NCI-H1092 (cell line): ENCODE measurements around the gene EPS8L3.

Experiments
- DNase-seq: peaks from one replicate; lab custom pipeline; 2025; lab: John Stamatoyannopoulos, UW

EPS8L3 gene

DNA sequence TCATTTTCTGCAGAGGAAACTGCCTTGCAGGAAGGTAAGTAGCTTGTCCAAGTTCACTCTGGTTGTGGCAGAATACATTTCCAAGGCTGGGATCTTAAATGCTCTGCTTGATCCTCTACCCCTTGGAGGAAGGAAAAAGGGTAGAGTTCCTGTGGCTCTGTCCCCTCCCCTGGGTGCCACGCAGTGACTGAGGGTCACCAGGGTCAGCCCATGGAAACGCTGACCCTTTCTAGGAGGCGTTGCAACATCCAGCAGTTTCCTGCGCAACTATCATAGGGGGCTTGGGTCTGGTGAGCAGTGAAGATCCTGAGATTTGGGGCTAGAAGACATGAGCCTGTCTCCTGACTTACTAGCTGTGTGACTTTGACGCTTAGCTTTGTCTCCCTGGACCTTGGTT is 29.4 kb upstream of the EPS8L3 start:
- DNase-seq, result no peak

DNA sequence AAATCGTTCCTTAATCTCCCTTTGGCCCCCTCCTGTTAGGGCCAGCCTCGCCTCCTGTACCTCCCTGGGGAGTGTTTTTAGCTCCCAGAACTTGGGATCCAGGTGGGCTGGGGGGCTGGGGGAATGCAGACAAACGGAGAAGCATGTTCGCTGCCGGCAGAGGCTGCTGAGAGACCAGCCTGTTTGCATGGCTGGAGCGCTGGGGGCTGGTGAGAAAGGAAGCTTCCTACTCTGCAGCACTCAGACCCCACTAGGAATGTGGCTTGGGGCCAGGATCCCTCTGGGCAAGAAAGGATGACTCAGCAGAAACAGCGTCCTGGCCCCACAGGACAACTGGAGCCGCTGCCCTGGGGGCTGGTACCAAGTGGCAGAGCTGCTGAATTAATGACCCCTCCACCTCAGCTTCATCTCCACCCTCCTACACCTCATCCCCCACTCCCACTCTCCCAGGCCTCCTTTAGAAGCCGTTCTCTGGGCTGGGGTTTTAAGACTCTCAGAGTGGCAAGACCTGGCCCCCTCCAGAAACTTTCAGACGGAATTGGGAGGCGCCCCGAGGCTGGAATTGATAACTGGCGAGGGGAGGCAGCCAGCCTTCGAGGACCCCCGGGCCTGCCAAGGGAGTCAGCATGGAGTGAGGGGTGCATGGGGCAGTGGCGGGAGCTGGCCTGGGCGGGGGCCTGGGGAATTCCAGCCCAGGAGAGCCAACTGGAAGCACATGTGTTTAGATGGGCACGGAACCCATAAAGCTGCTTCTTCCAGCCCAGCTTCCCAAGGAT is 28.5 kb upstream of the EPS8L3 start:
- DNase-seq, result peak; percentile 49

DNA sequence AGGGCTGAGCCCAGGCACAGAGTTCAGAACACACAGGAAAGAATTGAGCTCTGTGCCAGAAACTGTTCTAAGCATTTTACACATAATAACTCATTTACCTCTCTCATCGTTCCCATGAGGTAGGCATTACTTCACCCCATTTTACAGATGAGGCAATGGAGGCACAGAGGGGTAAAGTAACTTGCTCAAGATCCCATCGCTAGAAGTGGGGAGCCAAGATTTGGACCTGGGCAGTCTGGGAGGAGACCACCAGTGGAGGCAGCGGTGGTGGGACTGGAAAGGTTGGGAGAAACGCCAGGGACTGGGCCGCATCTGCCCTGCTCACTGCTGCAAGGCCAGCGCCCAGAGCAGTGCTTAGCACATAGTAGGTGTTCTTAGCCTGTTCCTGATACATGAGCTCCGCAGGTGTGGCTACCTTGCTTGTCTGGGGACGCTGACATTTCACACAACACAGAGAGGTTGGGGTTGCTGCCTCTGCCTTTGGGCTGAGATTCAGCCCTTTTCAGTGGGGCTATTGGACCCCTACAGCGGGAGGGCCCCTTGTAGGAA is 27.8 kb upstream of the EPS8L3 start:
- no peak for DNase-seq

DNA sequence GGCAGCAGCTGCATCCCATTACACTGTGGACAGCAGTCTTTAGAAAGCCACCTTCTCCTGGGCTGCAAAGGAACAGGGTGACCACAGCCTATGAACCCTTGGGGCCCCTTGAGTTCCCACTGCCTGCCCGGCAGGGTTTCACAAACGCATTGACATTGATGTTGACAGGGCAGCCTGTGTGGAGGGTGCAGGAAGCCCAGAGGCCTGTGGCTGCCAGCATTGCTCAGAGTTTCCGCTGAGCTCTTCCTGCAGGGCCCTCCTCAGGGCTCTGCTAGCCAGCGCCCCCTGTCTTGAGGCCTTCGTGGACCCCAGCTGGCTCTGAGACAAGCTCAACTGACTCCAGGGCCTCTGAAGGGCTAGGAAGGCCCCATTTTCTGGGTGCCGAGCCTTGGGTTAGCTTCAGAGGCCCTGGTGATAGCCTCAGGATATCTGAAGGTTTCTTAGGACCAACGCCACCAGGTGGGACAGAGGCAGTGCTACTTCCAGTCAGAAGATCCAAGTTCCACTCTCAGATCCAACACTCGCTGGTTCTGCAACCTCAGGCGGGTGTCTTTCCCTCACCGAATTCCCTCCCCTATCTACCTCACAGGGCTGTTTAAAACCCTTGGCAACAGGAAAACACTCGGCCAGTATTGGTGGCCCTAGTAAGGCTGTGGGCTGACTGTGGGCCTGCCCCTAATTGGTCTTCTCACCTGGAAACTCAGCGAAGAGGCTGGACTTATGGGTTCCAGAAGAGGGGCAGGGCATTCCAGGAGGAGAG is 27.2 kb upstream of the EPS8L3 start:
- DNase-seq, result no peak

DNA sequence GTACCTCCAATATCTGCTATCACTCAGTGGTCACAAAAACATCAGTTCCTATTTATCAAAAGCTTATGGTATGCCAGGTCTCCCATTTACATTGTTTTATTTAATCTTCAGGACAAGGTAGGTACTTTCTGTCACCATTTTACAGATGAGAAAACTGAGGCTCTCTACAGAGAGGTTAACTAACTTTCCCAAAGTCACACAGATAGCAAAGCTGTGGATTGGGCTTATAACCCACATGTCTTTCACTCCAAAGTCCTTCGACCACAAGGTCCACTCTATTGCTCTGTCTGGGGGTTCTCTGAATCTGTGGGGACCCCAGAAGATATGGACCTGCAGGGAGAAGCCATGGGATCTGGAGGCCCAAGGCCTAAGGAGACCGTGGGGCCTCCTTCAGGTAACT is 26.6 kb upstream of the EPS8L3 start:
- no peak for DNase-seq

DNA sequence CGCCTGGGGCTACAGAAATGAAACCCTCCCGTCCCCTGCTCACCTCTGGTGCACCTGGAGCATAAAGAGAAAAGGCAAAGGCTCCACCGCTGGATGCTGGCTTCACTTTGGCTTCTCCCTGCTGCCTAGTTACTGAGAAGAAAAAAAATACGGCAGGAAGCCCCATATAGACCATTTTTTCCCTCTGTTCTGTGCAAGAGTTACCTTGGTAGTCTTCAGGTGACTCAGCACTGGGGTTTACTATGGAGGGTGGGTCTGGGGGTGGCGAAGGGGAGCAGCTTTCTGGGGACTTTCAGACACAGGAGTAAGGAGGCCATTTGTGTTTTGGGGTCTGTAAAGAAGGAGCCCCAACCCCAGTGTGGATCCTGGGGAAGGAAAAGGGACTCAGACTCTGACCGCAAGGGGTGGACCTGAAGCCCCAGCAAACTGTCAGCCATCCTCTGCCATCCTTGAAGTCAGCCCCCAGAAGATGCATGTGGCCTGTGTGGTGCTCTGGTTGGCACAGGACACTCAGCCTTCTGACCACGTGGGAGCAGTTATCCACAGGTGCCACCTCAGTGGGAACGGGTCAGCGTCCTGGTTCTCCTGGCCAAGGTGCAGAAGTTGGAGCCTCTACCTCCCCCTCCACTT is 25.9 kb upstream of the EPS8L3 start:
- no peak for DNase-seq

DNA sequence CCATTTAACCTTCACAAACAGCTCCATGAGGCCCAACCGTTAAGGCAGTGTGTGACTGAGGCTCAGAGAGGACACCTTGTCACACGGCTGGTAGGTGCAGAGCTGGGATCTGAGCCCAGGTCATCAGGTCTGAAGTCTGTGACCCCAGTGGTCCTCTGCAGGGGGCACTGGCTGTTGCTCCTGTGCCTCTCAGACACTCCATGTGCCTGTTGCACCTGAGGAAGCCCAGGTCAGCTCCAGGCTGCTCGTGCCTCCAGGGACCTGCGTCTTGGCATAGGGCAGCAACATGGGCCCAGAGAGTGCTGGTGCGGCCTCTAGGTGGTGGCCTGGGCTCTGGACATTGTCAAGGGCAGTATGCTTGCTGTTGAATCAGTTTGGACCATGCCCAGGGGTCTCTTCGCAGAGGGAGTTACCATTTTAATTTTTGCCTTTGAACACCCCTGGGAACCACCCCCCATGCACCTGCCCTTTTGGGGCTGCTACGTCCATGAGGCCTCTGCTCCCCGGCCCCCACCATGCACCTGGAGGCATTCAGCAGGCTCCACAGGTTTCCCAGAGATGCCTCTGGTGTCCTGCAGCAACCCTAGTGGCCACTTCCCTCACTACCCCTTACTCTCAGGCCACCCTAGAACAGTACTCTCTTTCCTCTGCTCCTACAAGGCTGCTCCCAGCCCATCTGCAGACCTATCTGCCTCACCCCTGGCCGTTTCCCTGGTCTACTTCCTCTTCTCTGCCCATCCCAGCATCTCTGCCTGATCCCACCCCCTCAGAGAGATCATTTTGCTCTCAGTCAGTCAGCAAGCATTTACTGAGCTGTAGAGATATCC is 25.2 kb upstream of the EPS8L3 start:
- DNase-seq, result no peak

DNA sequence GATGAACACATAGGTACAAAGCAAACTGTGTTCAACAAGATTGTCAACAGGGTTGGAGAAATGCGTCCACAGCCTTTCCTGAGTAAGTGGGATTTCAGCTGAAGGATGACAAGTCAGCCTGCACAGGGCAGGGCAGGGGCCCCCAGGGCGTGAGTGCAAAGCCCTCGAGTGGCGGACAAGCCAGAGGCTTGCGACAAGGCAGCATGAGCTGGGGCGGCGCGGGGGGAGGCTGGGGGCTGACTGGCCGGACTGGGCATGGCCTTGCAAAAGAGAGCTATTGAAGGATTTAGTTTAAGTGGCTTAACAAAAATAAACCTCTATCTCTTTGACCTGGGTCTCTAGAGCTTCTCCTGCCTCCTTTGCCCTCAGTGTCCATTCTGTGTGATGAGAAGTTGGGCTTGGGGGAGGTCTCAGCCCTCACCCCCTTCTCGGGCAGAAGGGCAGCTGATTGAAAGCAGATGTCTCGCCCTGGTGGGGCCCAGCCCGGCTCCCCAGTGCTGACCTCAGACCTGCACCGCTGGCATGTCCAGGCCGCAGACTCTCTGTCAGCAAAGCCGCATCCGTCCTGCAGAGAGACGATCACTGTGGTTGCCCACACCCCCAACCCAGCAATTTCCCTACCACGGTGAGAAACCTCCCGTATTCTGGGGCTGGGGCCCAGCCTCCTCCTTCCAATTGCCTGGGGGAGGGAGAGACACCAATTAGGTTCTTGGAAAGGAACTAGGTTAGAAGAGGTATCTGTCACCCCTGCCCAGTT is 24.3 kb upstream of the EPS8L3 start:
- DNase-seq, result no peak

DNA sequence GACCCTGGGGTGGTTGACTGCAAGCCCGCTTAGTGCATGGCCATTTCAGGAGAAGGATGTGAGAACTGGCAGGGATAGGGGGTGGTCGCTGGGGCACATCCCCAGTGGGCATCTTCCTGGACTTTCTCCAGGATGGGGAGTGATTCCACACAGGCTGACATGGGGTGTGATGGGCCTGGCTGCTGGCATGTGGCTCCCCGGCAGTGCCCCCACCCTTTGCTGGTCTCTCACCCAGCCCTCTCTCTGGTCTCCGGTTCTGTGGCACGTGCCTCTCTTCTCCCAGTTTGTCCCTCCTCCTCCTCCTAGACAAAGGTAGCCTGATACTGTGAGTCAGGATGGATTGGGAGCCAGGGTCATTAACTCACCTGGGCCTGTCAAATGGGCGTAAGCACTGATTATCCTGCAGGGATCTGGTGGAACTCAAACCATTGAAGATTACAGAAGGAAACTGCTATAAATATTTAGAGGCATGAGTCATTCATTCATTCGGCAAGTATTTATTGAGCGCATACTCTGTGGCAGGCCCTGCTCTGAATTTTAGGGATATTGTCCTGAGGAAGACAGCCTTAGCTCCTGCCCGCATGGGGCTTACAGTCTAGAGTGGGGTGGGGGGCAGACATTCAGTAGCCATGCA is 23.6 kb upstream of the EPS8L3 start:
- DNase-seq, result no peak

DNA sequence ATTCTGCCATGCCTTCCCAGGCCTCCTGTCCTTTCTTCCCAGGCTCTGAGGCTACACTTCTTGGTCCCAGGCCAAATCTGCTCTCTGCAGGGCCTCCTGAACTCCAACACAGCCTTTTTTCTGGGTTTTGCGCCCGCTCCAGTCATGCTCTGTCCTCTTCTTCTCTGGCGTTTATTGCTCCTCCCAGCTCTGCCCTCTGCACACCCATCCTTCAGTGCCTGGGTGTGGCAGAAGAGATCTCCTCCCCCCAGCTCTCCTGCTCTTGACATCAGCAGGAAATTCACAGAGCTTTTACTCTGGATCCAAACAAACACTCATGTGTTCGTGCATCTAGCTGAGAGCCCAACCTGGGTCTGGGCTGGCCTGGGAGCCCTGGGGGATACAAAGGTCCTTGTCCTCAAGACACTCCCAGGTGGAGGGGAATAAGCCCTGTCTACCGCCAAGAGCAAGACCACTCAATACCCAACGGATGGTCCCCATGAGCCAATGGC is 22.9 kb upstream of the EPS8L3 start:
- no peak for DNase-seq

DNA sequence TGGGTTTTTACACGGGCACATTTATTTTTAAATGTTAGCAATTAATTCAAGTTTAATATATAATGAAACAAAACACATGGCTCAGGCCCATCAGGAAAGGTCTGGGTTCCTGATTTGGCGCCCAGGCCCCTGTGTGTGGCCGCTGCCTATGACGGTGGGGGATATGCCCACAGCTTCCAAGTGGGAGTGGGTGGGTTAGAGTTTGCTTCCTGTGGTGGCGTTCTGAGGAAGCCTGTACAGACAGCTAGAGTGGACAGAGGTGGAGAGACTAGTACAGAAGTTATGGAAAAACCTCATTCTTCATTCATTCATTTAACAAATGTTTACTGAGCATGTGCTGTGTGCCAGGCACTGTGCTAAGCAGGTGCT is 22.4 kb upstream of the EPS8L3 start:
- no peak for DNase-seq

DNA sequence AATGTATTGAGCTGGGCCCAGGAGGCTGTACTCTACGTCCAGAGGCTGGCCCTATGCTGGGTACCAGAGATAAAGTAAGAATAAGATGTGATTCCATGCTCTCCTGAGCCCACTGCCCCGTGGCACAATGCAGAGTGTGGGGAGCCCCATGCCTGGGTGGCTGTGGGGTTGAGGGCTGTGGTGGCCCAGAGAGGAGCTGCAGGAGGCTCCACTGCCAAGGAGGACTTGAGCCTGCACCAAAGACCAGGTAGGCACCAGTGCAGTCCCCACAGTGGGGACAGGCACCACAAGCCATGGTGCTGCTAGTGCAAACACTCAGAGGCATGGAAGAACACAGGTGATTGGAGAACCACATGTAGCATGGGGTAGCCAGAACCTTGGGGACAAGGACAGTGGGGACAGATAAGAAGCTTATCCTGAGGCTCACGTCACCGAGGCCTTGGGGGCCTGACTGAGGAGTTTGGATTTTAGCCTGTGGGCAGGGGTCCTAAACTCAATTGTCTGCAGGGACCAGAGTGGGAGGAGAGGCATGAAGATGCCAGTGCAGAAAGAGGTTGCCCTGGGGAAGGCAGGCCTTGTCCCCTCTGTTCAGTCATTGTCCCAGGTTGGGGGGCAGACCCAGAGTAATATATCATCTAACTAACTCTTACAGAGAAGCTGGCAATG is 21.9 kb upstream of the EPS8L3 start:
- no peak for DNase-seq

DNA sequence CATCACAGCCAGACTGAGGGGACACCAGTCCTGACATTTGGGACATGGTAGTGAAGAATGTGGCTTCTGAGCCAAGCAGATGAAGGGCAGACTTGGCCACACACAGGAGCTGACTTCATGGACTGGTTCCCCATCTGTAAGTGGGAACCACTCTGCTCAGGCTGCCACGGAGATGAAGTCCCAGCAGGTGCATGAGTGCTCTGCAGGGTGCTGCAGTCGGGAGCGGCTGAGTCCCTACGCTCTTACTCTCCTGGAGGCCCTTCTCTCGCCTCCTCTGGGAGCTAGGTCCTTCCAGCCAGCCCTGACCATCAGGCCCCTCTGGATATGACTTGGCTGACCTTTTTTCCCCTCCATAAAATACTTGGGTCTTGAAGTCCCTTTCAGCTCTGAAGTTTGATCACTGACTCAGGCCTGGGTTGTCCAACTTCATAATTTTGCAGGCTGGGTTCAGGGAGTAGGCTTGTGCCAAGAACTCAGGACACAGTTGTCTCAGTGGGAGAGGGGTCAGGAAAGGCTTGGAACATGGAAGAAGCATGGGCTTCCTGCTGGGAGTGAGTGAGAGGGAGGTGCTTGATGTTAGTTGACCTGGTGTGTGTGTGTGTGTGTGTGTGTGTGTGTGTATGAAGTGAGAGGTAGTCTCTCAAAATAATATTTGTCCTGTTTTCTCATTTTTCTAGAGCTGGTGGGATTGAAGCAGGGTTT is 21.0 kb upstream of the EPS8L3 start:
- DNase-seq, result no peak

DNA sequence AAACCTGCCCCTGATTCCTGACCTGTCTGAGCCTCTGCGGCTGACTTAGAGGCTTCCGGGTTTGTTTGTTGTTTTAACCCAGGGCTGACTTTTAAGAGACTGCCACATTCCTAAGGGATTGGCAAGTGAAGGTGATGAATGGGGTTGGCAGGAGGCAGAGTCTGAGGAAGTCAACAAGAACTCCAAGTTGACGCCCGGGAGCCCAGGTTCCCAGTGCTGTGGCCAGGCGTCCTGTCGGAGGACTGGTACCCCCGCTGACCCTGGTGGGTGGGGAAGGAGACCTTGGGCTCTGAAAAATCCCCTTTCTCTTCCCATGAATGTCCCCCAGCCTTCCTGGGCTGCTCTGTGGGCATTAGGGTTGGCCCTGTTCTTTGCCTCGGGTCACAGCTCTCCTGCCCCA is 19.7 kb upstream of the EPS8L3 start:
- no peak for DNase-seq

DNA sequence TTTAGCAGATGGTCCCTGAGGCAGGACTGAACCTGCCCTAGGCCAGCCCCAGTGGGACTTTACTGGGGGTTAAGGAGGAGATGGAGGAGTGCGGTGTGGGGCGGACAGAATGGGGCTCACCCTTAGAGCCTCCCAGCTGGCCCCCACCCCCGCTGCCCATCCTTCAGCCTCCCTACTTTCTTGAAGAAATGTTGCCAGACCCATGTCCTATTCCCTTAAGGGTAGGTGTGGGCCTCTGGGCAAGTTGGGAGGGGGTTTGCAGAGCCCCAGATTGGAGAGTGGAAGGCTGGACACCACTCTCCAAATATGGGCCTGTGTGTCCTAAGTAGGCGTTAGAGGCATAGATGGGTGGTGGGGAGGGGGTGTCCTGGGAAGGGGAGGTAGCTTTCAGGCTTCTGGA is 19.2 kb upstream of the EPS8L3 start:
- DNase-seq, result no peak

DNA sequence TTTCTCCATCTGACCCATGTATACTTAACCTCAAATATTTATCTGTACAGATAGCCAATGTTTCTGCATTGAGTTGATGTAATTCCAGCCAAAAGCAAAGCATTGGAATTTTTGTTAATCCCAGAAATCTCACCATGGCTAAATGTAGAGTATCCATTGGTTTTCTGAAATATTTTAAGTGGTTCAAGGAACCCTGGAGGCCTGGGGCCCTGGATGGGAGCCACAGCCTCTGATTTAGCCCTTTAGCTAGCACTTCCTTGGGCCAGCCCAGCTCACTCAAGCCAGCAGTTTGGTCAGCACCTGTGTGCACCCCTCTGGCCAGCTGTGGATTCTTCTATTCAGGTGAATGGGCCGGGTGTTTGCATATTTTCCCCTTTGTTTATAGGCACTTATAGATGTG is 18.8 kb upstream of the EPS8L3 start:
- no peak for DNase-seq

DNA sequence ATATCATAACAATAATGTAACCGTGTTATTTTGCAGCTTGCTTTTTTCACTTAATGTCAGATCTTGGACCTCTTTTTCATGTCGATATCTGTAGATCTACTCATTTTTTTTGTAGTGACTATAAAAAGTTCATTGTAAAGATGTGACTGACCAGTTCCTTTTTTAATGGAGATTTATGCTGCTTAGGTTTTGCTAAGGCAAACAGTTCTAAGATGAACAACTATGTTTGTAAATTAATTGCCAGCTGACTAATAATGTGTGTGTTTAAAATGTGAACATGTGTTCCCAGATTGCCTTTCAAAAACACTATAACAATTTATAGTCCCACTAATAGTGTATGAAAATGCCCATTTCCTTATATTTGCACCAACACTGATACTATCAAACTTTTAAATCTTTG is 18.1 kb upstream of the EPS8L3 start:
- DNase-seq, result no peak

DNA sequence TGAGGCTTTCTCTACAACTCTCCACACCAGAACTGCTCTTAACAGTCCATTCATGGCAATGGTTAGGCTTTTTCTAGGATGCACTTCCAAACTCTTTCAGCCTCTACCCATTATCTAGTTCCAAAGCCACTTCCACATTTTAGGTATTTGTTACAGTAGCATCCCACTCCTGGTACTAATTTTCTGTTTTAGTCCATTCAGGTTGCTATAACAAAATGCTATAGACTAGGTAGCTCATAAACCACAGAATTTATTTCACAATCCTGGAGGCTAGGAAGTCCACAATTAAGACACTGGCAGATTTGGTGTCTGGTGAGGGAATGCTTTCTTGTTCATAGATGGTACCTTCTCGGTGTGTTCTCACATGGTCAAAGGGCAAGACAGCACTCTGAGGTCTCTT is 17.3 kb upstream of the EPS8L3 start:
- DNase-seq, result no peak

DNA sequence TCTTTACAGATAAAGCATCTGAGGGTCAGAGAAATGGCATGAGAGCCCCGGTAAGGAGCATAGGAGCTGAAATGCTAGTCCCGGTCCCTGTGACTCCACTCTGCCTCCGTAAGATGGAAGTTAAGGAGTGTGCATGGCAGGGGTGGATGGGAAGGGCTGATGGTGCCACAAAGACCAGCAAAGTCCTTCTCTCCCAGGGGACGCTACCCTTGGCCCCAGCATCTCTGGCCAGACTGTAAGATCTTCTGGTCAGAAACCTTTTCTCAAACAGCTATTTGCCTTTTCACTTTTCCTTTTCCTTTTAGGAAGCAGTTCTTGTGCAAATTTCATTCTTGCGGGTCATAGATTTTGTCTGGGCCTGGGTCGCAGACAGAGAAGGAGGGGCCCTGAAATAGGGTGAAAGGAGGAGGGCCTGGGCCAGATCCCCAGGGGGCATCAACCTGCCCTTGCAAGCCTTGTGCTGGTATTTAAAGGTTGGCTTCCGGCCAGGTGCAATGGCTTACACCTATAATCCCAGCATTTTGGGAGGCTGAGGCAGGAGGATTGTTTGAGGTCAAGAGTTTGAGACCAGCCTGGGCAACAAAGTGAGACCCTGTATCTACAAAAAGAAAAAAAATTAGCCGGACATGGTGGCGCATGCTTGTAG is 14.4 kb upstream of the EPS8L3 start:
- no peak for DNase-seq
